T-helper 17 cell (primary cell): ENCODE measurements around the gene ATOH8. TPM values are rescaled to one million over a fixed set of nuclear protein-coding genes. Genes with fewer than 3 reads are reported as not detected.

Source experiments
- ATAC-seq: fragments of 150-1000 bp; cut with Tn5 transposase; 2 replicates; pipeline ENCODE4 v1.10.0; 2021; ENCODE audit warnings: mild to moderate bottlenecking, moderate library complexity
- DNase-seq, 3 donors: peaks; one replicate each; pipeline versions ENCODE4 v3.0.0 to v3.0.0-alpha.2; 2020 to 2021
- H3K9me3 ChIP-seq: one replicate; pipeline ENCODE4 v1.7.0; 2013; ENCODE audit warnings: low read length, mild to moderate bottlenecking; ENCODE audit not compliant: control insufficient read depth, poor library complexity, severe bottlenecking
- H3K27ac Mint-ChIP-seq: one replicate; pipeline ENCODE4 v1.8.0; 2022; ENCODE audit warnings: mild to moderate bottlenecking, moderate library complexity, mixed read lengths
- H3K27me3 Mint-ChIP-seq: one replicate; pipeline ENCODE4 v1.8.0; 2022; ENCODE audit warnings: mixed read lengths
- H3K36me3 Mint-ChIP-seq: one replicate; pipeline ENCODE4 v1.8.0; 2022; ENCODE audit warnings: low read depth, mixed read lengths
- H3K4me1 Mint-ChIP-seq: one replicate; pipeline ENCODE4 v1.8.0; 2022; ENCODE audit warnings: mild to moderate bottlenecking, mixed read lengths
- H3K4me3 Mint-ChIP-seq: one replicate; pipeline ENCODE4 v1.8.0; 2022; ENCODE audit warnings: mild to moderate bottlenecking, moderate library complexity, mixed read lengths
- total RNA-seq, 4 donors: library from RNA in 2 of 4; stranded (reverse) in 2 of 4; gene quantifications; one replicate each; pipeline ENCODE4 v1.2.3 and lab custom pipeline; 2022 to 2026

ATOH8 gene
- total RNA-seq, 2 donors from 2014 or later = not detected

- H3K9me3 ChIP-seq = no peaks in the 10 kb centered on the region
- DNase-seq (no peak), ATAC-seq (no peak)
- Mint-ChIP-seq H3K27ac (no peak overlapping the region), H3K4me1 (peaks cover 13% of the 10 kb centered on the region), H3K4me3 (no peak overlapping the region), H3K27me3 (peaks cover 82% of the 10 kb centered on the region), H3K36me3 (peaks cover 3% of the 10 kb centered on the region)
Observed at GRCh38 chr2:85769236-85769982, 15.6 kb downstream of the ATOH8 start.

GRCh38 chr2:85769983-85770362, 16.2 kb downstream of the ATOH8 start:
- DNase-seq (no peak), ATAC-seq (no peak)
- no peaks in the 10 kb centered on the region for H3K9me3 ChIP-seq
- H3K27me3 Mint-ChIP-seq = peaks cover 80% of the 10 kb centered on the region
- no peak overlapping the region for H3K4me3 Mint-ChIP-seq
- H3K27ac Mint-ChIP-seq = no peak overlapping the region
- H3K36me3 Mint-ChIP-seq = no peaks in the 10 kb centered on the region
- peaks cover 9% of the 10 kb centered on the region for H3K4me1 Mint-ChIP-seq

DNA sequence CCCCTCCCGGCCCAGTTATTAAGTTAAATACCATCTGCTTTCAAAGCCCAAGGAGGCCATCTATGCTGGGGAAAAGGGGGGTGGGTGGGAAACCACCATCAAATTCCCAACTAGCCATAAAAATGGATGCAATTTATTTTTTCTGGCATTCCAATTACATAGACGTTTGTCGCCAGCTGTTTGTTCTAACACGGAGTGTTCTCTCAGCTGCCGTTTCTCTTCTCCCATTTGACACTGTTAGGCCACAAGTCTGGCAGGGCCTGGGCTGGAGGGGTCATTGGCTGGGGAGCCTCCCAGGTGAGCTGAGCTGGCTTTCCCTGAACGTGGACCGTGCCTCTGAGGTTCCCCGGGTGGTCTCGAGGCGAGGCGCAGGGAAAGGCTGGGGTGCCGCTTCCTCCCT, 16.6 kb downstream of the ATOH8 start:
- Mint-ChIP-seq H3K27ac (no peak overlapping the region), H3K27me3 (peaks cover 76% of the 10 kb centered on the region), H3K4me1 (peaks cover 7% of the 10 kb centered on the region), H3K4me3 (no peak overlapping the region), H3K36me3 (no peaks in the 10 kb centered on the region)
- DNase-seq (no peak), ATAC-seq (no peak)
- no peaks in the 10 kb centered on the region for H3K9me3 ChIP-seq

- H3K4me3 Mint-ChIP-seq = no peak overlapping the region
- DNase-seq (no peak), ATAC-seq (no peak)
Observed at GRCh38 chr2:85770786-85771409, 17.1 kb downstream of the ATOH8 start.

GRCh38 chr2:85771486-85771885, 17.7 kb downstream of the ATOH8 start:
- Mint-ChIP-seq H3K27me3 (peaks cover 65% of the 10 kb centered on the region), H3K4me1 (peaks cover 5% of the 10 kb centered on the region), H3K27ac (no peak overlapping the region), H3K36me3 (no peaks in the 10 kb centered on the region), H3K4me3 (no peak overlapping the region)
- no peak for DNase-seq
- no peak for ATAC-seq
- H3K9me3 ChIP-seq = no peaks in the 10 kb centered on the region

More at GRCh38 chr2:85770786-85771409, 17.1 kb downstream of the ATOH8 start:
- H3K4me1 Mint-ChIP-seq = peaks cover 7% of the 10 kb centered on the region
- H3K9me3 ChIP-seq = no peaks in the 10 kb centered on the region
- peaks cover 71% of the 10 kb centered on the region for H3K27me3 Mint-ChIP-seq
- H3K36me3 Mint-ChIP-seq = no peaks in the 10 kb centered on the region
- no peak overlapping the region for H3K27ac Mint-ChIP-seq

DNA sequence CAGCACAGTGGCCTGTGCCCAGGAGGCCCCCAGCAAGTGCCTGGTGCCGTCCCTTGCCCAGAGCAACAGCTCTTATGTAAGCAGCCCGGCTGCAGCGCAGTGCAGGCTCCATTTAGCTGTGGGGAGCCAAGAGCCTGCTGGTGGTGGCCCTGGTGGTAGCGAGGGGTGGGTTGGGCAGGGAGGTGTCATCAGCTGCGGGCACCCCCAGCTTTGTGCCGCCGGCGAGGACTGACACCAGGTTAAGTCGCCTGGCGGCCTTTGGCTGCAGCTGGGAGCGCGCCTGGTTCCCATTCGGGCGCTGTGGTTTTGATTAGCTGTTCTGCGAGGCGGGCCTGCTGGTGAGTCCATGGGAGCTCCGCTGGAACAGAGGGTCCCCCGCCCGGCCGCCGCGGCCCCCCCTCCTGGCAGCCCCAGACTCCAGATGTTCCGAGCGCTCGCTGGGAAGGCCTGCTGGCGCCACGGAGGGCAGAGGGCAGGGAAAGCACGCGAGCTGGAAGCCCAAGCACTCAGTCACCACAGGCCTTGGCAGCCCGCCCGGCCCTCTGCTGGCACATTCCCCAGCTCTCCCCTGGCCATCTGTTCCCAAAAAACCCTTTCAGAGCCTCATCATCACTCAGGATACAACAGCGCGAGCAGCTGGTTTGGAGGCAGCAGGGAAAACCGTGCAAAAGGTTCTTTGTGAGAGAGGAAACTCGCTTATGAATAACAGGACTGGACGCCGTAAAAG, 18.4 kb downstream of the ATOH8 start:
- ATAC-seq = no peak
- no peak overlapping the region for H3K27ac Mint-ChIP-seq
- peaks cover 4% of the 10 kb centered on the region for H3K4me1 Mint-ChIP-seq
- no peak for DNase-seq
- H3K36me3 Mint-ChIP-seq = no peaks in the 10 kb centered on the region
- peaks cover 60% of the 10 kb centered on the region for H3K27me3 Mint-ChIP-seq
- no peaks in the 10 kb centered on the region for H3K9me3 ChIP-seq
- no peak overlapping the region for H3K4me3 Mint-ChIP-seq

DNA sequence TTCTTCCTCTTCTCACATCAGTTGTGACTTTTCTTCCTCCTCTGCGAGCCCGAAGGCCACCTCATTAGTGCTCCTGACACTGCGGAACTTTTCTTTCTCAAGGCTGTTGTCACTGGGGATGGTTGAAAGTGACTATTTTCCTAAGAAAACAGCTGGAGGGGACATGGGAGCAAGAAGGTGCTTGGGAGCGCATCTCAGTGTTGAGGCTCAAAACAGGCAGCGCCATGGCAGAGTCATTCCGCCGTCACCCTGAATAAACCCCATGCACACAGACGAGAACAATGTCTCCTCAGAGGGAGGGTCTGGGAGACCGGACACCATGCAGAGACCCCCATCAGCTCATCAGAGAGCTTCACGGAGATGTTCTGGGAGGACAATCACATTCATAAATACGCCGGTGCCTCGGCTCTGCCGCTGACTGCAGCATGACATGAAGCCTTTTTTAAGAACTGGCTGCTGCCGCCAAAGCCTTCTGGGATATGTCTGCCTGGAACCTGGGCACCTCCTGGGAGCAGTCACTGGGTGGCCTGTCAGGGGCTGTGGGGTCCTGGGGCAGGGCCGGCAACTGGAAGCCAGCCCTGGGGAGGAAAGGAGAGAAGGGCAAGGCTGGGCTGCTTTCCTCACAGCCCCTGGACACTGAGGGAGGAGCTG, 19.2 kb downstream of the ATOH8 start:
- H3K27ac Mint-ChIP-seq = peak overlapping the region; percentile 62
- no peak for DNase-seq
- H3K4me1 Mint-ChIP-seq = peaks cover 4% of the 10 kb centered on the region
- H3K9me3 ChIP-seq = no peaks in the 10 kb centered on the region
- H3K27me3 Mint-ChIP-seq = peaks cover 67% of the 10 kb centered on the region
- H3K36me3 Mint-ChIP-seq = no peaks in the 10 kb centered on the region
- no peak overlapping the region for H3K4me3 Mint-ChIP-seq
- no peak for ATAC-seq

DNA sequence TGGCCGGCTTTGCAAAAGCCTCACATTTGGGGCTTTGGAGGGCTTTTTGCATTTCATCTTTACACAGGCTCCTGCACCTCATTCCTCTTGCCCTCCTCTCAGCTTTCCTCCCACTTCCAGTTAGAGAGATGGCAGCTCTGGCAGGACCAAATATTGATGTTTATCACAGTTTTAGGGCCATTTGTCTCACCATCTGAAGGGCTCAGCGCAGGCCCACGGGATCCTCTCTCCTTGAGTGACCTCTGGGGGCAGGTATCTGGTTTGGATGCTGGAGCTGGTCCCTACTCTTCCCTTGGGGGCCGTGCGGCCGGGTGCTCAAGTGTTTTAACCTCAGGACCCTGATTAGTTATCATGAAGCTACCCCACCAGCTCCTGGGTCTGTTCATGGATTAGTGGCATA, 19.9 kb downstream of the ATOH8 start:
- Mint-ChIP-seq H3K27ac (no peak overlapping the region), H3K4me3 (no peak overlapping the region), H3K27me3 (peaks cover 66% of the 10 kb centered on the region), H3K36me3 (no peaks in the 10 kb centered on the region), H3K4me1 (peaks cover 4% of the 10 kb centered on the region)
- ATAC-seq = no peak
- DNase-seq = no peak
- no peaks in the 10 kb centered on the region for H3K9me3 ChIP-seq

GRCh38 chr2:85774126-85774978, 20.6 kb downstream of the ATOH8 start:
- DNase-seq (no peak), ATAC-seq (no peak)
- peaks cover 4% of the 10 kb centered on the region for H3K4me1 Mint-ChIP-seq
- H3K4me3 Mint-ChIP-seq = no peak overlapping the region
- H3K9me3 ChIP-seq = no peaks in the 10 kb centered on the region
- H3K27ac Mint-ChIP-seq = no peak overlapping the region
- no peaks in the 10 kb centered on the region for H3K36me3 Mint-ChIP-seq
- peaks cover 65% of the 10 kb centered on the region for H3K27me3 Mint-ChIP-seq

- H3K4me3 Mint-ChIP-seq = no peak overlapping the region
- H3K27ac Mint-ChIP-seq = no peak overlapping the region
- ATAC-seq = no peak
- peaks cover 4% of the 10 kb centered on the region for H3K4me1 Mint-ChIP-seq
- peaks cover 62% of the 10 kb centered on the region for H3K27me3 Mint-ChIP-seq
- no peaks in the 10 kb centered on the region for H3K36me3 Mint-ChIP-seq
- H3K9me3 ChIP-seq = no peaks in the 10 kb centered on the region
- no peak for DNase-seq
Observed at GRCh38 chr2:85775406-85776381, 21.9 kb downstream of the ATOH8 start.

DNA sequence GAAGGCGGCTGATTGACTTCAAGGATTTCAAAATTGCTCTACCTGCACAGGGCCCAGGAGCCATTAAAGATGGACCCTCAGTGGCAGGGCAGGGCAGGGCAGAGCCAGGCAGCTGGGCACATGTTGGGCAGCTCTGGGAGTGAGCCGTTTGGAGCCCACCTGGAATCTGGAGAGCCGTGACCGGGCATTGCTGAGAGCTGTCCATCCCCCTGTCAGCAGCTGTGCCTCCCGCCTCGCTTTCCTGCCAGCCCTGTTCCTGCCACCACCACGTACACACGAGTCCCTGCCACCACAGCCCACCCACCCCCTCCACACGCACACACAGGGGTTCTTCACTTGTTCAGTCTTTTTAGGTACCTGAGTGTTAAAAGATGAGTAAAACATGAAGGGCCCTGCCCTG, 22.9 kb downstream of the ATOH8 start:
- H3K27me3 Mint-ChIP-seq = peaks cover 52% of the 10 kb centered on the region
- ATAC-seq = no peak

DNA sequence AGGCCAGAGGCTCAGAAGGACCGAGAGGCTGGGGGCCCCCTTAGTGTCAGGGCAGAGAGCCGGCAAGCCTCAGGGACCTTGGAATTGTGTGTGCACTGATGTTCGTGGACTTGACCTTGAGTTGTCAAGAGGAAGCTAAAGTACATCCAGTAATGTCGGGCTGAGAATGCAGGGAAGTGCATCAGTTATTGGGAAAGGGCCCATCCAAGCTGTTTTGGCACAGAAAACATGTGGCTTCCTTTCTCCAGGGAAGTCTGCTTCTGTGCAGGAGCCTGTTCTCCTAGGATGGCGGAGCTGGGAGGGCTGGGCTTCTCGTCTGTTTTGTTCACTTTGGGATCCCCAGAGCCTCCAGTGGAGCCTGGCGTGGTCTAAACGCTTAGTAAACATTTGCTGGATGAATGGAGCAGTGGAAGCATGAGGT, 23.7 kb downstream of the ATOH8 start:
- peaks cover 49% of the 10 kb centered on the region for H3K27me3 Mint-ChIP-seq
- no peaks in the 10 kb centered on the region for H3K36me3 Mint-ChIP-seq
- no peak overlapping the region for H3K27ac Mint-ChIP-seq
- ATAC-seq (no peak), DNase-seq (no peak)
- no peaks in the 10 kb centered on the region for H3K4me1 Mint-ChIP-seq
- H3K9me3 ChIP-seq = no peaks in the 10 kb centered on the region
- no peak overlapping the region for H3K4me3 Mint-ChIP-seq

More for the DNA sequence above, 22.9 kb downstream of the ATOH8 start:
- Mint-ChIP-seq H3K27ac (no peak overlapping the region), H3K4me1 (peaks cover 2% of the 10 kb centered on the region), H3K36me3 (no peaks in the 10 kb centered on the region), H3K4me3 (no peak overlapping the region)
- no peaks in the 10 kb centered on the region for H3K9me3 ChIP-seq
- DNase-seq = no peak
